OCI-LY3 (cell line): Measurements from ENCODE around the gene REG1B.

Experiments used
- H2AFZ ChIP-seq: fragments of 200-600, 300-600 bp; shearing (Covaris generic); 2 replicates; pipeline ENCODE4 v1.6.0; 2014; ENCODE audit warnings: antibody characterized with exemption, low read depth, low read length
- H3K27ac ChIP-seq: fragments of 200-600, 300-600 bp; sonication (generic); 2 replicates; pipeline ENCODE4 v1.5.1; 2014; ENCODE audit warnings: mild to moderate bottlenecking, low read length, moderate library complexity, mixed read lengths
- H3K27me3 ChIP-seq: fragments of 200-600, 300-600 bp; sonication (generic); 2 replicates; pipeline ENCODE4 v1.6.1; 2014; ENCODE audit warnings: low read depth, low read length, mixed read lengths
- H3K36me3 ChIP-seq: fragments of 200-600, 300-600 bp; sonication (generic); replicated peaks from 2 replicates; pipeline ENCODE3; 2014; ENCODE audit warnings: low read depth, low read length, mixed read lengths
- H3K4me1 ChIP-seq: fragments of 300-600, 200-600 bp; sonication (generic); 2 replicates; pipeline ENCODE4 v1.6.1; 2014; ENCODE audit warnings: low read length, mixed read lengths
- H3K4me2 ChIP-seq: fragments of 200-600, 300-600 bp; sonication (generic); 2 replicates; pipeline ENCODE4 v1.6.1; 2014; ENCODE audit warnings: low read length, mixed read lengths
- H3K4me3 ChIP-seq: fragments of 300-600, 200-600 bp; sonication (generic); 2 replicates; pipeline ENCODE4 v1.5.1; 2014; ENCODE audit warnings: antibody characterized with exemption, mild to moderate bottlenecking, low read length, moderate library complexity
- H3K79me2 ChIP-seq: fragments of 300-600, 200-600 bp; shearing (Covaris generic); 2 replicates; pipeline ENCODE4 v1.6.1; 2014; ENCODE audit warnings: mild to moderate bottlenecking, low read length, mixed read lengths
- H3K9ac ChIP-seq: fragments of 300-600, 200-600 bp; shearing (Covaris generic); 2 replicates; pipeline ENCODE4 v1.6.0; 2014; ENCODE audit warnings: mild to moderate bottlenecking, low read length, moderate library complexity
- H3K9me3 ChIP-seq: fragments of 200-600, 300-600 bp; shearing (Covaris generic); 2 replicates; pipeline ENCODE4 v1.6.1; 2014; ENCODE audit warnings: low read length, mixed read lengths; ENCODE audit not compliant: insufficient read depth
- H4K20me1 ChIP-seq: fragments of 200-600, 300-600 bp; sonication (generic); 2 replicates; pipeline ENCODE4 v1.6.1; 2016; ENCODE audit warnings: low read length, mixed read lengths; ENCODE audit not compliant: insufficient read depth
- EZH2phosphoT487 ChIP-seq: fragments of 200-600 bp; shearing (Covaris generic); IDR thresholded peaks from 2 replicates; pipeline ENCODE4 v1.6.1; 2018; ENCODE audit warnings: antibody characterized with exemption, mixed run types, low read depth
- TF ChIP-seq, protein P1 (sequence below): fragments of 200-600, 300-600 bp; sonication (generic); IDR thresholded peaks from 2 replicates; pipeline ENCODE4 v1.5.1; 2014; ENCODE audit warnings: antibody characterized with exemption, low read length, low read depth

The REG1B gene

DNA sequence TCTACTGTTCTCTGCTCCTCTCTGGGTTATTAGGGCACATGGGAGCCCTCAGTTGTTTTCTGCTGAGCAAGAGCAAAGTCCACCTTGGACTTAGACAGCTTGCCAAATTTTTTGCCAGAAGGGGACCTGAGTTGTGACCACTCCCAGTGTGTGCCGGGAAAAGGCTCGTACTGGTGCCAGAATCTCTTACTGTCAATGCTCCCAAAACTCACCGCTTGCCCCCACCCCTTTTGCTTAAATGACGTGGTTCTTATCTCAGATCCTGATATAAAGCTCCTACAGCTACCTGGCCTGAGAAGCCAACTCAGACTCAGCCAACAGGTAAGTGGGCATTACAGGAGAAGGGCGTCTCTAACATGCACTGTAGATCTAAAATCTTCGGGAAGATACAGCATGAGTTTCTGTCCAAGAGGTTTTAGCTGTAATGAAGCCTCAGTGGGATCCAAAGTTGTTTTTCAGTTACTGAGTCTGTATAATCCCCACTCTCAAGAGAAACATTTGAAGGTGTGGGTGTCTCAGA is 32.5 kb upstream of the REG1B start, which contains the start of gene REG1A:
REG1A (plus strand) TSS at position 295 of the 520 bp plus-strand sequence. CDS start 374 bp downstream, outside the sequence.
- Histone ChIP-seq H3K27me3 (no peaks in the 10 kb centered on the region), H3K4me3 (no peak within 1 kb of the TSS), H3K79me2 (no peaks in the 10 kb centered on the region), H2AFZ (no peak within 1 kb of the TSS), H3K27ac (no peak within 1 kb of the TSS), H4K20me1 (no peaks in the 10 kb centered on the region), H3K9ac (no peak within 1 kb of the TSS), H3K36me3 (no peaks in the 10 kb centered on the region), H3K4me2 (no peak within 1 kb of the TSS), H3K9me3 (no peaks in the 10 kb centered on the region), H3K4me1 (peaks cover under 1% of the 10 kb centered on the region; the same call in 1 of the 2 replicates)
- TF ChIP-seq EZH2phosphoT487: no peak
- TF ChIP-seq, protein P1, sequence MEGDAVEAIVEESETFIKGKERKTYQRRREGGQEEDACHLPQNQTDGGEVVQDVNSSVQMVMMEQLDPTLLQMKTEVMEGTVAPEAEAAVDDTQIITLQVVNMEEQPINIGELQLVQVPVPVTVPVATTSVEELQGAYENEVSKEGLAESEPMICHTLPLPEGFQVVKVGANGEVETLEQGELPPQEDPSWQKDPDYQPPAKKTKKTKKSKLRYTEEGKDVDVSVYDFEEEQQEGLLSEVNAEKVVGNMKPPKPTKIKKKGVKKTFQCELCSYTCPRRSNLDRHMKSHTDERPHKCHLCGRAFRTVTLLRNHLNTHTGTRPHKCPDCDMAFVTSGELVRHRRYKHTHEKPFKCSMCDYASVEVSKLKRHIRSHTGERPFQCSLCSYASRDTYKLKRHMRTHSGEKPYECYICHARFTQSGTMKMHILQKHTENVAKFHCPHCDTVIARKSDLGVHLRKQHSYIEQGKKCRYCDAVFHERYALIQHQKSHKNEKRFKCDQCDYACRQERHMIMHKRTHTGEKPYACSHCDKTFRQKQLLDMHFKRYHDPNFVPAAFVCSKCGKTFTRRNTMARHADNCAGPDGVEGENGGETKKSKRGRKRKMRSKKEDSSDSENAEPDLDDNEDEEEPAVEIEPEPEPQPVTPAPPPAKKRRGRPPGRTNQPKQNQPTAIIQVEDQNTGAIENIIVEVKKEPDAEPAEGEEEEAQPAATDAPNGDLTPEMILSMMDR: no peak

DNA sequence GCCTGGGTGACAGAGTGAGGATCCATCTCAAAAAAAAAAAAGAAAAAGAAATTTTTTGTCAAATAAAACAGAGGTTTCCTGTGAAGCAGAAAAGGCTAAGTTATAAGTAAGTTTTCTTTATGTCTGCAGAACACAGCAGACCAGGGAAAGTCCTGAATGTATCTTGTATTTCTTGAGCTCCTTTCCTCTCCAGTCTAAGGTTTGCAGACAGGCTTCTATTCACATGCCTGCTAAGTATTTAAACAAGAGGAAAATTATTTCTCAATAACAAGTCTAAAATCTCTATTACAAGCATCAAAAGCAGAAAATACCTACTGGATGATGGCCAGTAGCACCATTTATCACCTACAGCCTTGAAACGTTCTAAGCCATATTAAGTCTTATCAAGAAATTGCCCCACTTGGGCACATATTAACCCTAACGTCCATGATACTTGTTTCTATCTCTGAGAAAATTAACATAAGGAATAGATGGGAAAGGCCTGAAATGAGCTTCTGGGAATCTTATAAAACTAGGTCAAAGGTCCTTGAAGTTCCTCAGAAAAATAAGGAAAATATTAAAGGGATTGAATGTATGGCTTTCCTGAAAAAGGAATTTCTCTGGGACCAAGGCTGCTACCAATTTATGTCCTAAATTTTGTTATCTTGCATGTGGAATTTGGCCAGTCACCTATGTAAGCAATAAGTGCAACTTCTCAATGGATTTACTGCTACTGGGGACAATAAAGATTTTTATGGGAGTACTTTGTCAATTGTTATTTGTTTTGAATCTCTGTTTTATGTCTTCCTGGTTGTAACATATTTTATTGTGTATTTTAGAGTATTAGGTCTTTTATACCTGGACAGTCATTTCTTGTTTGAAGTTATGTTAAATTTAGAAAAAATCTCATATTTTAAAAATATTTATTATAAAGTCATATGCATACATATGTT is 29.5 kb upstream of the REG1B start:
- peaks cover 8% of the 10 kb centered on the region; the same call in 1 of the 2 replicates for H3K4me1 ChIP-seq
- H3K36me3 ChIP-seq: no peaks in the 10 kb centered on the region
- no peak overlapping the region for H3K4me2 ChIP-seq
- H3K9ac ChIP-seq: no peak overlapping the region
- no peaks in the 10 kb centered on the region for H4K20me1 ChIP-seq
- no peaks in the 10 kb centered on the region for H3K79me2 ChIP-seq
- H3K27me3 ChIP-seq: no peaks in the 10 kb centered on the region
- no peak overlapping the region for H2AFZ ChIP-seq
- TF ChIP-seq, protein P1: no peak
- no peak for TF ChIP-seq EZH2phosphoT487
- no peaks in the 10 kb centered on the region for H3K9me3 ChIP-seq
- H3K27ac ChIP-seq: no peak overlapping the region
- H3K4me3 ChIP-seq: no peak overlapping the region

DNA sequence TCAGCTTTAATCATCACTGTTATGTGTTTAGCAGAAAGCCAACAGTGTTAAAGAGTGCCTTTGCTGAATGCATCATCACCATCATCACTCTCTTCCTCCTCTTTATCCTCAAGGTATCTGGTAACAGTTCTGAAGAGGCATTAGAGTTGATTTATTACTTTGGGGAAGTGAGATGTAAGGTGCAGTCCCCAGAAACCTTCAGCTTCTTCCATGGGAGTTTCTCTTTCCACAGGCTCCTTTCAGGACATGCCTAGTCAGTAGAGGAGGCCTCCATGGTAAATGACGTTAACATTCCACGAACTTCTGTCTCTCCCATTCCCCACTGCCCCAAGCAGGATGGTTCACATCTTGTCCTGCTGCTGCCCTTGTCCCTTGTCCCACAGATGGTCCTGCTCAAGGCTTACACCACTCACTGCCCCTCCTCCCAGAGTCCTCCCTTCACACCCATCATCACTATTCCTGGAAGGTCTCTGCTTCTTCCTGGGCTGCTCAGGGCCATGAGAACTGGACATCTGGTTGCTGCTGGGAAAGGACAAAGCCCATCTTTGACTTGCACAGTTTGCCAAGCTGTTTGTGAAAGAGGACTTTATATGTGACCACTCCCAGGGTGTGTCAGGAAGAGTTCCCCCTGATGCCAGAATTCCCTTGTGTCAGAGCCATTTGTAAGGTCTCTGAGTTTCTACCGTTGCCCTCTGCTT is 27.2 kb upstream of the REG1B start:
- H3K36me3 ChIP-seq: no peaks in the 10 kb centered on the region
- no peak overlapping the region for H3K4me2 ChIP-seq
- no peaks in the 10 kb centered on the region for H3K79me2 ChIP-seq
- no peak overlapping the region for H3K4me3 ChIP-seq
- TF ChIP-seq, protein P1: no peak
- TF ChIP-seq EZH2phosphoT487: no peak
- peaks cover 8% of the 10 kb centered on the region; the same call in 1 of the 2 replicates for H3K4me1 ChIP-seq
- no peak overlapping the region for H2AFZ ChIP-seq
- H3K9ac ChIP-seq: no peak overlapping the region
- H3K9me3 ChIP-seq: no peaks in the 10 kb centered on the region
- H3K27ac ChIP-seq: no peak overlapping the region
- no peaks in the 10 kb centered on the region for H4K20me1 ChIP-seq
- no peaks in the 10 kb centered on the region for H3K27me3 ChIP-seq

DNA sequence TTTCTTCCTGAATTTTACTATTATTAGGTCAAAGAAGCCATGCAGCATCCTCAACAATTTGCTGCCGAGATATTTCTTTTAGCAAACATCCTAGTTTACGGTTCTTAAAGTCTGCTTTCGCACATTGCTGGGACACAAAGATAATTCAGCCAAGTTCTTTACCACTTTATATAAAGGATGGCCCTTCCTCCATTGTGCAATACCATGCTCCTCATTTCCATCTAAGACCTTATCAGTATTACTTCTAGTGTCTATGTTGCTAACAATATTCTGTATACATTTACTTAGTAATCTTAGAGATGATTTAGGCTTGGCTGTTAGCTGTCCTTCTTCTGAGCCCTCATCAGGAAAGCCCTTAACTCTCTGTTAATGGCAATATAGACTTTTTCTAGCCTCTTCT is 24.5 kb upstream of the REG1B start:
- Histone ChIP-seq H3K4me3 (no peak overlapping the region), H4K20me1 (no peaks in the 10 kb centered on the region), H3K9ac (no peak overlapping the region), H3K4me1 (peaks cover 8% of the 10 kb centered on the region; the same call in 1 of the 2 replicates), H3K27ac (no peak overlapping the region), H2AFZ (no peak overlapping the region), H3K36me3 (no peaks in the 10 kb centered on the region), H3K9me3 (no peaks in the 10 kb centered on the region), H3K27me3 (no peaks in the 10 kb centered on the region), H3K79me2 (no peaks in the 10 kb centered on the region), H3K4me2 (no peak overlapping the region)
- TF ChIP-seq, protein P1: no peak
- TF ChIP-seq EZH2phosphoT487: no peak
